Epidermal melanocyte (primary cell): ENCODE measurements around the gene STMN3.
A peak's percentile ranks its signal among the peaks of the same experiment; 100 is the strongest.
"Not testable (repeated sequence)": the region's sequence is repeated elsewhere in the genome, so short reads cannot be mapped to it uniquely, and the experiment has no call there.

Experiments used
- DNase-seq: peaks from one replicate; pipeline ENCODE4 v3.0.0; 2011; ENCODE audit warnings: low spot score; ENCODE audit not compliant: insufficient read length

STMN3 gene

DNA sequence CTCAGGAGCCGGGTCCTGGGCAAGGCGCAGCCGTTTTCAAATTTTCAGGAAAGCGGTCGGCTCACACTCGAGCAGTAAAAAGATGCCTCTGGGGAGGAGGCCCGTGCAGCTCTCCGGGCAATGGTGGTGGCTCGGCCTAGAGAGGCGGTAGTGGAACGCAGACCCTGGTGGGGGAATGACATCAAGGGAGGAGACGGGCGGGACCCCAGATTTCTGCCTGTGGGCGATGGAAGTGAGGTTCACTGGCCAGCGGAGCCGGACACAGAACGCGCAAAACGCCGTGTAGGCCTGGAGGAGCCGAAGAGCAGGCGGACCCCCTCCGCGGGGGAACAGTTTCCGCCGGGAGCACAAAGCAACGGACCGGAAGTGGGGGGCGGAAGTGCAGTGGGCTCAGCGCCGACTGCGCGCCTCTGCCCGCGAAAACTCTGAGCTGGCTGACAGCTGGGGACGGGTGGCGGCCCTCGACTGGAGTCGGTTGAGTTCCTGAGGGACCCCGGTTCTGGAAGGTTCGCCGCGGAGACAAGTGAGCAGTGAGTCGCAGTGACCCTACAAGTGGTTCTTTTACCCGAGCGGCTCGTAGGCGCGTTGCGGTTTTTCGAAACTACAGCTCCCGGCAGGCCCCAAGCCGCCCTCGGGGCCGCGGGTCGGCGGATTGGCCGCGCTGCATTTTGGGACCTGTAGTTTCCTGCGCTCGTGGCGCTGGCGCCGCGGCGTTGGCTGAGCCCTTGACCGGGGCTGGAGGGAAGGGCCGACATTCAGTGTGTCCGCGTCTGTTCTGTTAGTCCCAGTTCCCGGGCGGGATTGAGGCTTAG is 4.9 kb upstream of the STMN3 start, which contains the start of gene RTEL1:
Gene RTEL1, plus strand, starts transcription at position 376 of the 812 bp plus-strand sequence. CDS start 1,091 bp downstream, outside the sequence.
- peak; percentile 99 for DNase-seq

DNA sequence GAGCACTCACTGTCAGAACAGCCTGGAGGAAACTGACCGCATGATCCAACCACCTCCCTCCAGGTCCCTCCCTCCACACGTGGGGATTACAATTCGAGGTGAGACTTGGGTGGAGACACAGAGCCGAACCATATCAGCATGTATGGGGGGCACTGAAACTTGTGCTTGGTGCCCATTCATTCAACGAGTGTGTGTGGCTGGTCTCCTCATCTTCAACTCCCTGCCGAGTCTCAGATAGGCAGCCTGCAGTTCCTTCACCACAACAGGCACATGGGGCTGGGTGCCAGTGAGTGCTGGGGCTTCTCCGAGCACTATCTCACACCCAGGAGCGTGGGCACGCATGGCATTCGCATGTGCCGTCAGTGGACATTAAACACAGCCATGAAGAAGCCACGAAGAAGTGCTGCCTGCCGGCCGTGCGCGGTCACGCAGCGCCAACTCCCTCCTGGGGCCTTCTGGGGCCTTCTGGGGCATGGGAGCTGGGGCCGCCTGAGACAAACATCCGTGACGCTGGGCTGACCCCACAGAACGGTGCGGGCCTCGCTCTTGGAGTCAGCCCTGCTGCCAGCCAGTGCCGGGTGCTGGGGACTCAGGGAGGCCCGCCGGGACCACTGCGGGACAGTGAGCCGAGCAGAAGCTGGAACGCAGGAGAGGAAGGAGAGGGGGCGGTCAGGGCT is 4.2 kb upstream of the STMN3 start:
- DNase-seq = no peak

DNA sequence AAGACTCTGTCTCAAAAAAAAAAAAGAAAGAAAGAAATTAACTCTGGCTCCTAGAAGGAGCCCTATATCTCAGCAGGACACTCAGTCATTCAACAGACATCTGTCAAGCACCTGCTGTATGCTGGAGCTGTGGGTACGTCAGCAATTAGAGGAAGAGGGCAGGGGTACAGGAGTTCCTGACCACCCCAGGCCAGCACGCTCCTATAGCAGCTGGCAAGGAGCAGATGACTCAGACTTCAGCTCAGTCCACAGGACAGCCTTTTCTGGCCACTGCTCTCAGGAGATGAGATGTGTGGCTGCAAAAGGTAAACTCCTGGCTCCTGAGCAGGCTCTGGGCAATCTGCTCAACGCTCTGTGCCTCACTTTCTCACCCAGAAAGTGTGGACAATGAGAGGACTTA is 3.2 kb upstream of the STMN3 start:
- no peak for DNase-seq

DNA sequence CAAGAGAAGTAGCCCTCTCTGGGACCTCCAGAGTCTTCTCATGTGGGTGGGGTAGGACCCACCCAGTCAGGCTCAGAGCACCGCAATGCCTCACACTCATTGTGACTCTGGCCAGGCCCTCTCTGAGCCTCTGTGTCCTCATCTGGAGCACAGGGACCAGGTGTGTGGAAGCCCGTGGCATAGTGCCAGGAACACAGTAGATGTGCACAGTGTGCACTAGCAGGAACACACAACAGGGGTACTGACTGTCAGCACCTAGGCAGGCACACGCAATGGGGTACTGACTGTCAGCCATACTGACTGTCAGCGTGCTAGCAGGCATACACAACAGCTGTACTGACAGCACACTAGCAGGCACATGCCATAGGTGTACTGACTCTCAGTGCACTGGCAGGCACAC is 2.0 kb upstream of the STMN3 start:
- DNase-seq = no peak

DNA sequence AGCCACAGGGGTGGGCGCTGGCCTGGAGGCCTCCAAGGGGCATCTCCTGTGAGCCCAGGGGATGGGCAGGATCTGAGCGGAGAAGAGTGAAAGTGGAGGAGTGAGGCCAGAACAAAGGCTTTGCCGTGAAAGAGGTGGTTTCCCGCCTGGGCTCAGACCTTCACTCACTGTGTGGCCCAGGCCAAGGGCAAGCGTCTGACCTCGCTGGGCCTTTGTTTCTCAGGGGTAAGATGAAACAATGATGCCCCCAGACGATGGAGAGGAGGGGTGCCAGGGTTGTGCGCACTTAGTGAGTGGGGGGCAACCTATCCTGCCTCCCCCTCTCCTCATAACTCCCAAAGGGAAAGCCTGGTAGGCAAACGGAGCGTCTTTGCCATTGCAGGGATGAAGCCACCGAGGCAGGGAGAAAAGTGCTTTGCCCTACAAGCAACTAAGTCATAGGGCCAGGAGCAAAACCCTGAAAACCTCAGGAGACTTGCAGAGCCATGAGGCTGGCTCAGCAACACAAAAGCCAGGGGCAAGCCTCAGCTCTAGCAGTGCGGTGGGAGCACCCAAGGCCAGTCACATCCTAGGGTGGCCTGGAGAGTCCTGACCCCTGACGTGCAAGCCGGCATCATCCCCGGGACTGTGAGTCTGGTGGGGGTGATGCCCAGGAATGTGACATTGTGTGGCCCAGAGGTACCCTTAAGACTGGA is 897 bp upstream of the STMN3 start:
- no peak for DNase-seq

DNA sequence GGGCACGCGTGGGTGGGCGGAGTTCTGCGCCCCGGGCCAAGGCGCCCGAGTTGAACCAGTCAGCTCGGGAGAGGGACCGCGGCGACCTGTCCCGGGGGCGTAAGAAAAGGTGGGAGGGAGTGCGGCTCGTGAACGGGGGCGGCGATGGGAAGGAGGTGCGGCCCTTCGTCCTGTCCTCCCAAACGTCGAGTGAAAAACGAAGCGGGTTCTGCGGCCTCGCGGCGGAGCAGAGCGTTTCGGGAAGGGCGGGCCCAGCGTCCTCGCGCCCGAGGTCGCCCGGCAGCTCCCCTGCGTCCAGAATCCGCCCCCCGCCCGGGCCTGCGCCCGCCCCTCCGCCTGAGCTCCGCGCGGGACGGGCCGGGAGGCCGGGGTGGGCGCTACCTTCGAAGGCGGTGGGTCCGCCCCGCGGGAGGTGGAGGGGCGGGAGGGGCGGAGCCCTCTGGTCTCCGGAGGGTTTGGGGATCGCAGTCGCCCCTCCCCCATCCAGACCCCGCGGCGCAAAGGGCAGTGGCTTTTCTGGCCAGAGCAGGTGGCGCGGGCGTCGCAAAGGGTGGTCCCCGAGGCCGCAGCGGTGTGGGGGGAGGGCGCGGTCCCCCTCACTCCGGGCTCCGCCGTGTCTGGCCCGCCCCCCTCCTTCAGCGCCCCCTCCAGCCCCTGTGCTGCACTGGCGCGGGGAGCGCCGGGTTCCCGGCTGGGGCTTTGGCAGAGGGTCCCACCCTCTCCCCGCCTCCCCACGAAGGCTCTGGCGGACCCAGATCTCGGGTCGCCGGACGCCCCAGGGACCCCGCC is 838 bp downstream of the STMN3 start:
- DNase-seq = no peak

DNA sequence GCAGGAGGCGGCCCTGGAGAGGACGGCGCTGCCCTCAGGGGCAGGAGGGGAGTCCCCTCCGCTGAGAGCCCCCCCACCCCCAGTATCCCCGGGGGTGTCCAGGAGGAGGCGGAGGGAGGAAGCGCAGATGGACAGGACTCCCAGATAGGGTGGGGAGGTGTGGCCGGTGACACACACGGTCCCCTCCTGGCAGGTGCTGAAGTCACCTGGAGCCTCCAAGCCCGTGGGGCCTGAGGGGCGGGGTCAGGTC is 1.4 kb downstream of the STMN3 start:
- DNase-seq = no peak

DNA sequence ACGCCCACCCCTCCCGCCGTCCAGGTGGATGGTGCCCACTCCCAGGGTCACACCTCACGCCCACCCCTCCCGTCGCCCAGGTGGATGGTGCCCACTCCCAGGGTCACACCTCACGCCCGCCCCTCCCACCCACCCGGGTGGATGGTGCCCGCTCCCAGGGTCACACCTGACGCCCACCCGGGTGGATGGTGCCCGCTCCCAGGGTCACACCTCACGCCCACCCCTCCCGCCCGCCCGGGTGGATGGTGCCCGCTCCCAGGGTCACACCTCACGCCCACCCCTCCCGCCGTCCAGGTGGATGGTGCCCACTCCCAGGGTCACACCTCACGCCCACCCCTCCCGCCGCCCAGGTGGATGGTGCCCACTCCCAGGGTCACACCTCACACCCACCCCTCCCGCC is 2.7 kb downstream of the STMN3 start:
- DNase-seq = not testable (repeated sequence)

DNA sequence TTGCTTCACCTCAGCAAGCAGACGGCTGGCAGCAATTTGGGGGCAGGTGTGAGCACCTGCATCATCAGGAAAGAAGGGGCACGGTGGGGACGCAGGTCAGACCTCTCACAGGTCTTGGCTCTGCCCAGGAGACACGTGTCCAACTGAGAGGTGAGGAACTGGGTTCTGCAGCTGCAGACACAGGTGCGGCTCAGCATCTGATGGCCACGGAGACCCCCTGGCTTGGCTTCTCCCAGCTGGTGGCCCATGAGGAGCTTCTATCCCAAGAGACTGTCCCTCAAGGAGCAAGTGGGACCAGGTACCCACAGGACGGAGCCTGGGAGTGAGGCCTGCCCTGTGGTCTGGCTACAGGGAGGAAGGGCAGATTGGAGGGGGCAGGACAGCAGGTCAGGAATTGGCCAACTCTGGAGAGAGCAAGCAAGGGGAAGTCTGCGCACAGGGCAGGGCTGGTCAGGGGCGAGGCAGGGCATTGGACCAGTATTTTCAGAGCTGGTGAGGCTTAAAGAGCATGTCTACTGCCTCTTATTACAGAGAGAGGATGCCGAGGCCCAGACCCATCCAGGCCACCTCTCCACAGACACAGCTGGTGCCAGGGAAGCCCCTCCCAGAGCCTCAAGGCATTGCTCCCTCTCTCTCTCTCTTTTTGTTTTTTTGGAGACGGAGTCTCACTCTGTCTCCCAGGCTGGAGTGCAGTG is 4.2 kb downstream of the STMN3 start:
- DNase-seq = no peak

DNA sequence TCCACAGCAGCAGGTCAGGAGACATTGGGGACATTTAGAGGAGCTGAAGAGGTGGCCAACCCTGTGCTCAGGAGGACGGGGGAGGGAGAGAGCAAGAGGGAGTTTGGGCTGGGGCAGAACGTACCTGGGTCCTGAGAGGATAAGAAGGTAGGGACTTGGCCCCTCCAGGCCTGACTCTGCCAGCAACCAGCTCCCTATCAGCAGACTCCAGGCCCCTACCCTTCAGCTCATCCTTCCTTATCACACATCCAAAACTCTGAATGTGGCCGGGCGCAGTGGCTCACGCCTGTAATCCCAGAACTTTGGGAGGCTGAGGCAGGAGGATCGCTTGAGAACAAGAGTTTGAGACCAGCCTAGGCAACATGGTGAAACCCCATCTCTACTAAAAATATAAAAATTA is 5.0 kb downstream of the STMN3 start:
- no peak for DNase-seq

DNA sequence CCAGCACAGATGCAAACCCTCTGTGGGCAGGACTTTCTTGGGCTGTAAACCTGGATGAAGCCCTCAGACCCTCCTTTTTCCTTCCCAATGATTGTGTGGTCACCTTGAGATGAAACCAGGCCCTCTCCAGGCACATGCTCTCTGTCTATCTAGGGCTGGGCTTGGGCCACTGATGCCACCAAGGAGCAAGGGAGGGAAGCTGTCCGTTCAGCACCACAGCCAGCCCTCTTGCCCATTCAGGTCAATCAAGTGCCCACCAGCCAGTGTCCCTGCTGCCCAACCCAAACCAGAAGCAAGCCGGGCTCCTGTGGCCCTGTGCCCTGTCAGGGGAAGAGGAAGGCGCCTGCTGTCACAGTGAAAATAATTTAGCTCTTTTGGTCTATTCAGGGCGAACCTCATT is 8.0 kb downstream of the STMN3 start:
- DNase-seq = no peak

DNA sequence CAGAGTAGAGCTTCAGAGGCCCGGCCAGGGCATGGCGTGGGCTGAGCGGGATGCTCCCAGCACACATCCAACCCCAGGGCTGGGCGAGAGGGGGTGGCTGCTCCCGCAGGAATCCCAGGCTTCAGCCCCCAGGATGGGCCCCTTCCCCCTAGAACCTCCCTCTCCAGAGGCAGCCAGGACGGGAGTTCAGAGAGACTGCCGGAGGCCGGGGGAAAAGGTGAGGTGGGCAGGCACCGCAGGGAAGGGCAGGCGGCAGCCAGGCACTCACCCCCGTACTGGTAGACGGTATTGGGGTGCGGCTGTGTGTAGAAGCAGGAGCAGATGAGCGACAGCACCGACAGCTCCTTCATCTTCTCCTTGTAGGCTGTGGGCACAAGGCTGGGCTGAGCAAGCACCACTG is 9.3 kb downstream of the STMN3 start:
- DNase-seq = no peak

DNA sequence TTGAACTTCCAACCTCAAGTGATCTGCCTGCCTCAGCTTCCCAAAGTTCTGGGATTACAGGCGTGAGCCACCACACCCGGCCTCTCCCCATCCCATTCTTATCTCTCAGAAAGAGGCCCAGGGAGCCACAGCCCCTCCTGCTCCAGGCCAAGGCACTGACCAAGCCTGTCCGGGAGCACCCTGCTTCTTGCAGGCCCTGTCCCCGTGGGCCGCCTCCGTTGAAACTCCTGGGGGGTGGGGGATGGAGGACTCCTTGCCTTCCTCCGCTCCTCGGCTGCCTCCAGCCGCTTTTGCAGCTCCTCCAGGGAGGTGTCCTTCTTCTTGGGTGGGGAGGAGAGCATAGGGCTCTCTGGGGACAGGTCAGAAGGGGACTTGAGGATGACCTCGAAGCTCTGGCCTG is 9.7 kb downstream of the STMN3 start:
- DNase-seq = no peak

DNA sequence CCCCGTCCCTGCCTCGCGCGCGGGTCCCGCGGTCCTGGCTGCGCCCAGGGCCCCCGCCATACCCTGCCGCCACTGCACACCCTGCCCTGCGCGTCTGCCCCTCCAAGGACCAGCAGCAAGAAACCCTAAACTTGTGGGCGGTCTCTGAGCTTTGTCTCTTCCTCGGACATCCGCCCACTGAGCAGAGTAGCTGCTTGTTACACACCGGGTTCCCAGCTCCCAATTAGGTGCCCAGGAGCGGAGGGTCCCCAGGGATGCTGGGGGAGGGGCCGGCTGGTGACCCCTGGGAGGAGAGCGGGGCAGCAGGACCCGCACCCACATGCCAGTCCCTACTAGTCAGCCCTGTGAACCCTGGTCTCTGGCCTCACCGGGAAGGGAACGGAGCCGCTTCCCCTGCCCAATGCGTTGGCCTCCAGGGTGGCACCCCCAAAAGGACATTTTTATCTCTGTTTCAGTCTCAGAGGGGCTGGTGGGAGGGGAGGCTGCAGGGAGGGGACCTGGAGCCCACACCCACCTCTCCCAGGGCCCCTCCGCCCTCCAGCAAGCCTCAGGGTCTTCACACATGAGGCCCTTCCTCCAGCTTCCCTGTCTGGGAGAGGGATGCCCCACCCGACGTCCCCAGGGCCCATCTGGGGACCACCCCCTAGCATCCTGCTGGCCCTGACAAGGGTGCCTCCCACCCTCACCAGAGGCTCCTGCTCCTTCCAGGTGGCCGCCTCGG is 10.5 kb downstream of the STMN3 start:
- no peak for DNase-seq

DNA sequence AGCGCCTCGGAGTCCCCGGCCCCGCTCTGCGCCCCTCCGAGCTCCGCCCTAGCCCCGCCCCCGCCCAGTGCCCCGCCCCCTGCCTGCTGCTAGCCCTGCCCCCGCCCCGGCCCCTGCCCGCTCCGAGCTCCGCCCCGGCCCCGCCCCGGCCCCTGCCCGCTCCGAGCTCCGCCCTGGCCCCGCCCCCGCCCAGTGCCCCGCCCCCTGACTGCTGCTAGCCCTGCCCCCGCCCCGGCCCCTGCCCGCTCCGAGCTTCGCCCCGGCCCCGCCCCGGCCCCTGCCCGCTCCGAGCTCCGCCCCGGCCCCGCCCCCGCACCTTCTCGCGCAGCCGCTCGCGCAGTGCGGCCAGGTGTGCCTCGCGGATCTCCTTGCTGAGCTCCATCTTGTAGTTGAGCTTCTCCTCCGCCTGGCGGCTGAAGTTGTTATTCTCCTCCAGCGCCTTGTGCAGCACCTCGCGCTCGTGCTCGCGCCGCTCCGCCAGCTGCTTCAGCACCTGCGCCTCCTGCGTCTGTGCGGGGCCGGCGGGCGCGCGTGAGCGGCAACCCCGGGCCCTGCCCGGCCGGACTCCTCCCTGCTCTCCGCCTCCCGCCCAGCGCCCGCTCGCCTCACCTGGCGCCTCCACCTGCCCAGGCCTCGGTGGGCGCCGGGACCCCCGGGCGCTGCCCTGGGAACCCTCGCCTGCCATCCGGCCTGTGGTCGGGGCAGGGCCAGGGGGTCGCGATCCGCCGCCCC is 11.3 kb downstream of the STMN3 start:
- peak; percentile 80 for DNase-seq

DNA sequence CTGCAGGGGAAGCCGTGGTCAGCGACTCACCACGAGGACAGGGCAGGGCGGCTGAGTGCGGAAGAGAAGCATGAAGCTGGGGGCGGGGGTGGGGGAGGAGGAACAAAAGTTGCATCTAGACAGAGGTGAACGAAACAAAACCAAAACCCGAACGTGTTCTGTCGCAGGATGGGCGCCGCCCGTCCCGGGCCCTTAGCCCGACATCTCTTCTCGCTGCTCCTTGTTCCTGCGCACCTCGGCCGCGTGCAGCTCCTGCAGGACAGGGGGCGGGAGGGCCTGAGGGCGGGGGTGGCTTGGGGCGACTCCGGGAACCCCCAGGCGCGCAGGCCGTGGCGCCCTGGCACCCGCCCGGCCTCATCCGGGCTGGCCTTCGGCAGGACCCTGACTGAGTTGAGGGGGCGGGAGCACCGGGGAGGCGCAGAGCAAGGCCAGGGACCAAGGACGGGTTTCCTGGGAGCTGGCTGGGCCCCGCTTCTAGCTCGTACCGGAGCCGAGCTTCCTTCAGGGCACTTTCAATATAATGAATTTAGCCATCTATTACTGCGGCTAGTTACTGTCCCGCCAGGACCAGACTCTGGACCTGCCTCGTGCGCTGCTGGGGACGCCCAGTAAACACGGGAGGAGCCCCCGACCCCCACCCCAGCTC is 12.0 kb downstream of the STMN3 start:
- DNase-seq = no peak

DNA sequence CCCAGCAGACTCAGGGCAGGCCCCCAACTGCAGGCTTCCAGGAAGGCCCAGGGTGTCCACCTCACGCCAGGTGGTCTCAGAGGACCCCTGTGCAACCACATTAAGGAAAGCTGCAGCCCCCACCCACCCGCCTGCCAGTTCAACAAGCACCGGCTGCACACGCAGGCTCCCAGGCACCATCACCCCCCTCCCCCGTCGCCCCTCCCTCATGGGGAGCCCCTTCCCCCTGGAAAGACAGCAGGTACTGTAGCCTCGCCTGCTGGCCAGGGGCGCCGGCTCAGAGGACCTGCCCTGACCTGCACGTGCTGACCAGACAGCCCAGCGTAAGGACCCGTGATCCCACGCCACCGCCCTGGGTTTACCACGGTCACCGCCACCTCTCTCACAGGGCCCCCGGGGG is 12.5 kb downstream of the STMN3 start:
- not testable (repeated sequence) for DNase-seq

DNA sequence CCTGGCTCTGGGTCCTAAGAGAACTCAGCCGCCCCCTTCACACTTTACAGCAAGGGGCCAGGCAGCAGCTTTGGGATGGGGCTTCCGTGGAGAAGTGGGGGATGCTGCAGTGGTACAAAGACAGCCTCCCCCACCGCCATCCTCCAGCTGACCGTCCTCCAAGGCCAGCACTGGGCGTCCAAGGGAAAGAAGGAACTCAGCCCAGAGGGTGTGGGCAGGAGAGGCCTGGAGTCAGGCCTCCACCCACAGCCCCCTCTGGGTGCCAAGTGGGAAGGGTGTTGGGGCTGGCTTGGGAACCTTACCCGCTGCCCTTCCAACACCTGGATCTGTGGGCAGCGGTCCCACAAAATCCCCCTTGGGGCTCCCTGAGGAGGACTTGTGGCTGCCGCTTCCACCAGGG is 13.1 kb downstream of the STMN3 start:
- no peak for DNase-seq
